Liver (tissue), 9 donors: ENCODE data around the gene CCDC12. TPM values are rescaled to one million over a fixed set of nuclear protein-coding genes. Genes with fewer than 3 reads are reported as not detected.

Experiments
- DNase-seq: peaks from one replicate; pipeline ENCODE4 v3.0.0-alpha.2; 2017; ENCODE audit warnings: low spot score
- H3K27ac ChIP-seq, 2 donors: one replicate each; pipeline ENCODE4 v1.7.0; 2013; ENCODE audit warnings: inconsistent platforms in 2 of 2, low read length in 2 of 2, control low read depth in 1 of 2, low read depth in 1 of 2, mild to moderate bottlenecking in 1 of 2
- H3K27me3 ChIP-seq, 4 donors: one replicate each; pipeline versions ENCODE4 v1.6.1 to v1.7.0; 2013; ENCODE audit warnings: low read length in 3 of 4, inconsistent platforms in 1 of 4, mild to moderate bottlenecking in 1 of 4, moderate library complexity in 1 of 4; ENCODE audit not compliant: control insufficient read depth in 4 of 4, insufficient read depth in 4 of 4
- H3K36me3 ChIP-seq, 4 donors: one replicate each; pipeline versions ENCODE4 v1.6.1 to v1.7.0; 2013; ENCODE audit warnings: low read length in 3 of 4, mild to moderate bottlenecking in 3 of 4, low read depth in 1 of 4, moderate library complexity in 1 of 4; ENCODE audit not compliant: control insufficient read depth in 4 of 4, insufficient read depth in 3 of 4
- H3K4me1 ChIP-seq, 4 donors: one replicate each; pipeline versions ENCODE4 v1.6.1 to v1.7.0; 2013; ENCODE audit warnings: low read length in 3 of 4, mild to moderate bottlenecking in 3 of 4, moderate library complexity in 1 of 4; ENCODE audit not compliant: control insufficient read depth in 4 of 4, insufficient read depth in 4 of 4
- H3K4me3 ChIP-seq, 3 donors: one replicate each; pipeline versions ENCODE4 v1.6.1 to v1.7.0; 2013; ENCODE audit warnings: low read length in 3 of 3, control low read depth in 1 of 3, low read depth in 1 of 3, mild to moderate bottlenecking in 1 of 3
- H3K9ac ChIP-seq, 2 donors: one replicate each; pipeline ENCODE4 v1.7.0; 2013; ENCODE audit warnings: low read length in 2 of 2, mild to moderate bottlenecking in 2 of 2, moderate library complexity in 2 of 2, control low read depth in 1 of 2, low read depth in 1 of 2
- H3K9me3 ChIP-seq, 4 donors: one replicate each; pipeline versions ENCODE4 v1.6.1 to v1.7.0; 2013; ENCODE audit warnings: low read length in 3 of 4; ENCODE audit not compliant: control insufficient read depth in 4 of 4
- ATF3 ChIP-seq: IDR thresholded peaks from 2 replicates; pipeline ENCODE4 v1.6.1; 2016; ENCODE audit warnings: antibody characterized with exemption
- CTCF ChIP-seq: fragments of 150-350 bp; IDR thresholded peaks from 2 replicates; pipeline ENCODE4 v1.5.1; 2017; ENCODE audit warnings: improper control_type of control experiment, low read depth, low read length; ENCODE audit not compliant: missing input control
- EGR1 ChIP-seq, 2 donors: IDR thresholded peaks; 2 replicates each; pipeline ENCODE4 v1.6.1; 2016 to 2018; ENCODE audit warnings: antibody characterized with exemption in 2 of 2, low read depth in 2 of 2
- FOXA1 ChIP-seq: IDR thresholded peaks from 2 replicates; pipeline ENCODE4 v1.6.1; 2016; ENCODE audit warnings: antibody characterized with exemption
- FOXA2 ChIP-seq: IDR thresholded peaks from 2 replicates; pipeline ENCODE4 v1.6.1; 2016; ENCODE audit warnings: antibody characterized with exemption
- GABPA ChIP-seq, 2 donors: IDR thresholded peaks in 1 of 2; conservative IDR thresholded peaks in 1 of 2; 2 replicates each; pipeline ENCODE4 v1.6.1; 2016; ENCODE audit warnings: antibody characterized with exemption in 2 of 2, mild to moderate bottlenecking in 1 of 2, moderate library complexity in 1 of 2
- HNF4A ChIP-seq, 2 donors: conservative IDR thresholded peaks; 2 replicates each; pipeline ENCODE4 v1.6.1; 2016; ENCODE audit warnings: antibody characterized with exemption in 2 of 2, mild to moderate bottlenecking in 2 of 2
- HNF4G ChIP-seq: IDR thresholded peaks from 2 replicates; pipeline ENCODE4 v1.6.1; 2016; ENCODE audit warnings: antibody characterized with exemption
- JUND ChIP-seq, 2 donors: IDR thresholded peaks; 2 replicates each; pipeline ENCODE4 v1.6.1; 2016; ENCODE audit warnings: antibody characterized with exemption in 2 of 2
- MAX ChIP-seq: IDR thresholded peaks from 2 replicates; pipeline ENCODE4 v1.6.1; 2016; ENCODE audit warnings: antibody characterized with exemption
- NR2F2 ChIP-seq: IDR thresholded peaks from 2 replicates; pipeline ENCODE4 v1.6.1; 2016; ENCODE audit warnings: antibody characterized with exemption
- RAD21 ChIP-seq, 2 donors: IDR thresholded peaks; 2 replicates each; pipeline ENCODE4 v1.6.1; 2016; ENCODE audit warnings: antibody characterized with exemption in 2 of 2, mild to moderate bottlenecking in 2 of 2
- REST ChIP-seq: IDR thresholded peaks from 2 replicates; pipeline ENCODE4 v1.6.1; 2016; ENCODE audit warnings: antibody characterized with exemption, mild to moderate bottlenecking
- RXRA ChIP-seq, 2 donors: IDR thresholded peaks; 2 replicates each; pipeline ENCODE4 v1.6.1; 2017 to 2018; ENCODE audit warnings: antibody characterized with exemption in 2 of 2, mild to moderate bottlenecking in 1 of 2
- SP1 ChIP-seq: IDR thresholded peaks from 2 replicates; pipeline ENCODE4 v1.6.1; 2018; ENCODE audit warnings: antibody characterized with exemption, mild to moderate bottlenecking
- TAF1 ChIP-seq: conservative IDR thresholded peaks from 2 replicates; pipeline ENCODE4 v1.6.1; 2016; ENCODE audit warnings: antibody characterized with exemption, mild to moderate bottlenecking
- YY1 ChIP-seq: IDR thresholded peaks from 2 replicates; pipeline ENCODE4 v1.6.1; 2016; ENCODE audit warnings: antibody characterized with exemption, mild to moderate bottlenecking
- ZBTB33 ChIP-seq: IDR thresholded peaks from 2 replicates; pipeline ENCODE4 v1.6.1; 2016; ENCODE audit warnings: antibody characterized with exemption
- WGBS: extraction: QIAGEN DNeasy Blood & Tissue Kit; methylation state at CpG from one replicate; pipeline ENCODE4 v1.1.7; 2013; 5-methylcytosine and 5-hydroxymethylcytosine counted together
- polyA plus RNA-seq, 2 donors: library from polyadenylated mRNA; stranded (reverse) in 1 of 2; unstranded in 1 of 2; fragments of 200-250 nt in 1 of 2; fragments of >200 nt in 1 of 2; fragmentation: Nextera tagmentation in 1 of 2; extraction: Ambion mirVana in 1 of 2; gene quantifications; one replicate each; pipeline versions ENCODE4 v1.2.1 to v1.2.3, GENCODE V29; 2013 to 2015
- total RNA-seq, 2 donors: library from RNA; depleted of rRNA; stranded (reverse); fragments of >200 nt; gene quantifications; one replicate each; pipeline ENCODE4 v1.2.3, GENCODE V29; 2014
- donor health status: healthy.
- donor health status: healthy.
- donor health status: healthy.
- donor health status: healthy.
- donor health status: healthy.

Gene CCDC12
- total and polyA plus RNA-seq, 4 donors: 8.5 to 35.1 (median 26.6) TPM

GRCh38 chr3:46946416-46946815 lies 30.1 kb downstream of the CCDC12 start:
- TF ChIP-seq GABPA (IDR thresholded peaks at IDR 0.05 in 1 of 2, conservative IDR thresholded peaks at IDR 0.05 in 1 of 2): no peak
- no peak for TF ChIP-seq REST
- TF ChIP-seq TAF1: no peak
- no peak for TF ChIP-seq NR2F2
- TF ChIP-seq EGR1 (IDR thresholded peaks at IDR 0.05; ENCODE audit: low read depth in 2 of 2): no peak
- no peak for TF ChIP-seq FOXA1
- TF ChIP-seq YY1: no peak
- no peak for TF ChIP-seq MAX
- no peak for TF ChIP-seq HNF4G
- TF ChIP-seq HNF4A (conservative IDR thresholded peaks at IDR 0.05): no peak
- no peak for TF ChIP-seq JUND (IDR thresholded peaks at IDR 0.05)
- TF ChIP-seq ZBTB33: no peak
- no peak for TF ChIP-seq RAD21 (IDR thresholded peaks at IDR 0.05)
- H3K9me3 ChIP-seq: no peaks in the 10 kb centered on the region
- WGBS: 82% methylated on average over 6 of the region's 6 CpGs
- peaks cover 47 to 86% (median 58%) of the 10 kb centered on the region in 4 donors for H3K4me1 ChIP-seq
- no peak overlapping the region for H3K4me3 ChIP-seq
- H3K27me3 ChIP-seq: no peaks in the 10 kb centered on the region
- H3K9ac ChIP-seq: no peak overlapping the region
- H3K27ac ChIP-seq: peak overlapping the region; percentile 7 to 70
- peaks cover 0 to 2% (median 0%) of the 10 kb centered on the region in 4 donors for H3K36me3 ChIP-seq
- no peak for DNase-seq

GRCh38 chr3:46944191-46944590 lies 32.4 kb downstream of the CCDC12 start:
- H3K9ac ChIP-seq: no peak overlapping the region
- H3K4me3 ChIP-seq: no peak overlapping the region
- H3K9me3 ChIP-seq: no peaks in the 10 kb centered on the region
- DNase-seq: no peak
- H3K27ac ChIP-seq: peak overlapping the region; percentile 49 to 65
- peaks cover 39 to 70% (median 49%) of the 10 kb centered on the region in 4 donors for H3K4me1 ChIP-seq
- WGBS: 83% methylated on average over 8 of the region's 8 CpGs
- H3K27me3 ChIP-seq: no peaks in the 10 kb centered on the region
- peaks cover 4 to 14% (median 5%) of the 10 kb centered on the region in 4 donors for H3K36me3 ChIP-seq
- TF ChIP-seq EGR1 (IDR thresholded peaks at IDR 0.05; ENCODE audit: low read depth in 2 of 2) (no peak), NR2F2 (no peak), HNF4G (no peak), ATF3 (no peak), CTCF (no peak), FOXA2 (no peak), FOXA1 (no peak), JUND (IDR thresholded peaks at IDR 0.05) (no peak), RAD21 (IDR thresholded peaks at IDR 0.05) (no peak), ZBTB33 (no peak), HNF4A (conservative IDR thresholded peaks at IDR 0.05) (no peak), RXRA (IDR thresholded peaks at IDR 0.05) (no peak), REST (no peak), MAX (no peak), YY1 (no peak), SP1 (no peak)
